ENCODE results near the gene CDH2.

CDH2 gene

GRCh38 chr18:28004606-28005005 is 172.3 kb downstream of the CDH2 start:
- in situ Hi-C loops (cut with MboI; ENCODE audit: low sequenced_read_pairs), result no loop called here

GRCh38 chr18:28003451-28003850 is 173.5 kb downstream of the CDH2 start:
- in situ Hi-C loops (cut with MboI; ENCODE audit: low sequenced_read_pairs), result no loop called here

GRCh38 chr18:28002841-28003240 is 174.1 kb downstream of the CDH2 start:
- in situ Hi-C loops (cut with MboI; ENCODE audit: low sequenced_read_pairs), result no loop called here

GRCh38 chr18:27996801-27997272 is 180.1 kb downstream of the CDH2 start:
- in situ Hi-C loops (cut with MboI; ENCODE audit: low sequenced_read_pairs), result no loop called here

- in situ Hi-C loops (cut with MboI; ENCODE audit: low sequenced_read_pairs), result no loop called here
Observed at GRCh38 chr18:27995770-27996502, 181.0 kb downstream of the CDH2 start.

- in situ Hi-C loops (cut with MboI; ENCODE audit: low sequenced_read_pairs), result no loop called here
Observed at GRCh38 chr18:27994571-27994970, 182.4 kb downstream of the CDH2 start.

- in situ Hi-C loops (cut with MboI; ENCODE audit: low sequenced_read_pairs), result no loop called here
Observed at GRCh38 chr18:27991391-27991790, 185.5 kb downstream of the CDH2 start.

GRCh38 chr18:27985832-27986231 is 191.1 kb downstream of the CDH2 start:
- in situ Hi-C loops (cut with MboI; ENCODE audit: low sequenced_read_pairs), result no loop called here

- in situ Hi-C loops (cut with MboI; ENCODE audit: low sequenced_read_pairs), result no loop called here
Observed at GRCh38 chr18:27983780-27984179, 193.2 kb downstream of the CDH2 start.

- in situ Hi-C loops (cut with MboI; ENCODE audit: low sequenced_read_pairs), result no loop called here
Observed at GRCh38 chr18:27976806-27977408, 200.0 kb downstream of the CDH2 start.

GRCh38 chr18:27970321-27970720 is 206.6 kb downstream of the CDH2 start:
- in situ Hi-C loops (cut with MboI; ENCODE audit: low sequenced_read_pairs), result no loop called here

- in situ Hi-C loops (cut with MboI; ENCODE audit: low sequenced_read_pairs), result no loop called here
Observed at GRCh38 chr18:27969206-27969605, 207.7 kb downstream of the CDH2 start.

GRCh38 chr18:27967913-27968824 is 208.8 kb downstream of the CDH2 start:
- in situ Hi-C loops (cut with MboI; ENCODE audit: low sequenced_read_pairs), result no loop called here

- in situ Hi-C loops (cut with MboI; ENCODE audit: low sequenced_read_pairs), result no loop called here
Observed at GRCh38 chr18:27966881-27967280, 210.0 kb downstream of the CDH2 start.

GRCh38 chr18:27964811-27965210 is 212.1 kb downstream of the CDH2 start:
- in situ Hi-C loops (cut with MboI; ENCODE audit: low sequenced_read_pairs), result no loop called here

- in situ Hi-C loops (cut with MboI; ENCODE audit: low sequenced_read_pairs), result no loop called here
Observed at GRCh38 chr18:27959101-27959500, 217.8 kb downstream of the CDH2 start.

- in situ Hi-C loops (cut with MboI; ENCODE audit: low sequenced_read_pairs), result no loop called here
Observed at GRCh38 chr18:27956001-27956640, 220.8 kb downstream of the CDH2 start.

GRCh38 chr18:27954226-27954625 is 222.7 kb downstream of the CDH2 start:
- in situ Hi-C loops (cut with MboI; ENCODE audit: low sequenced_read_pairs), result no loop called here

GRCh38 chr18:27952741-27953140 is 224.2 kb downstream of the CDH2 start:
- in situ Hi-C loops (cut with MboI; ENCODE audit: low sequenced_read_pairs), result no loop called here

- in situ Hi-C loops (cut with MboI; ENCODE audit: low sequenced_read_pairs), result no loop called here
Observed at GRCh38 chr18:27950648-27951228, 226.2 kb downstream of the CDH2 start.

GRCh38 chr18:27948986-27949385 is 227.9 kb downstream of the CDH2 start:
- in situ Hi-C loops (cut with MboI; ENCODE audit: low sequenced_read_pairs), result no loop called here
